ENCODE data around the gene TMEM259.

The TMEM259 gene

DNA sequence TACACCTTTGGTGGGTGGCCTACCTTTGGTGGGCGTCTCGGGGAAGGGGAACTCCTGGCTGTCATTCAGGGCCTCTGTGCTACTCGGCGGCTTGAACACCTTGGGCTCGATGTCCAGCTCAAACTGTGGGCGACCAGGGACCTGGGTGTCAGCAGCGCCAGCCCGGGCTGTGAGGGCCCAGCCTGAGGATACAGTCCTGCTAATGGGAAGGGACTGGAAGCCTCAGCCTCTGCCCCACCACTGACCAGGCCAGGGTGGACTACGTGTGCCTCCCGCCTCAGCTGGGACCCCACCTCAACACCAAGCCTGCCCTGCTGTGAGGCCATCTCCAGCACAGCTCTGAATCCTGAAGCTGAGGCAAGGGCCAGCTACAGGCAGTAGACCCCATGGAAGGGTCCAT, 7.7 kb downstream of the TMEM259 start:
- Histone ChIP-seq H3K9ac (ENCODE audit: low read length in 2 of 2) (no peak overlapping the region), H3K36me3 (ENCODE audit: control insufficient read depth in 2 of 2, insufficient read depth in 2 of 2, low read length in 2 of 2) (peaks cover 7 to 14% of the 10 kb centered on the region in 2 donors), H3K4me3 (ENCODE audit: low read length in 2 of 2) (no peak overlapping the region)

GRCh38 chr19:1012334-1012733, 8.6 kb downstream of the TMEM259 start:
- Histone ChIP-seq H3K9ac (ENCODE audit: low read length in 2 of 2) (no peak overlapping the region), H3K9me3 (ENCODE audit: control insufficient read depth in 2 of 2, low read length in 2 of 2) (no peaks in the 10 kb centered on the region), H3K36me3 (ENCODE audit: control insufficient read depth in 2 of 2, insufficient read depth in 2 of 2, low read length in 2 of 2) (peaks cover 7 to 14% of the 10 kb centered on the region in 2 donors), H3K27me3 (ENCODE audit: control insufficient read depth in 1 of 2, insufficient read depth in 2 of 2, low read length in 2 of 2) (no peaks in the 10 kb centered on the region), H3K4me1 (ENCODE audit: control insufficient read depth, insufficient read depth, low read length) (peaks cover 31% of the 10 kb centered on the region), H3K27ac (ENCODE audit: low read length) (no peak overlapping the region), H3K4me3 (ENCODE audit: low read length in 2 of 2) (no peak overlapping the region)

More for the DNA sequence above, 7.7 kb downstream of the TMEM259 start:
- H3K4me1 ChIP-seq (ENCODE audit: control insufficient read depth, insufficient read depth, low read length): peaks cover 40% of the 10 kb centered on the region
- no peaks in the 10 kb centered on the region for H3K27me3 ChIP-seq (ENCODE audit: control insufficient read depth in 1 of 2, insufficient read depth in 2 of 2, low read length in 2 of 2)
- H3K9me3 ChIP-seq (ENCODE audit: control insufficient read depth in 2 of 2, low read length in 2 of 2): no peaks in the 10 kb centered on the region
- no peak overlapping the region for H3K27ac ChIP-seq (ENCODE audit: low read length)

DNA sequence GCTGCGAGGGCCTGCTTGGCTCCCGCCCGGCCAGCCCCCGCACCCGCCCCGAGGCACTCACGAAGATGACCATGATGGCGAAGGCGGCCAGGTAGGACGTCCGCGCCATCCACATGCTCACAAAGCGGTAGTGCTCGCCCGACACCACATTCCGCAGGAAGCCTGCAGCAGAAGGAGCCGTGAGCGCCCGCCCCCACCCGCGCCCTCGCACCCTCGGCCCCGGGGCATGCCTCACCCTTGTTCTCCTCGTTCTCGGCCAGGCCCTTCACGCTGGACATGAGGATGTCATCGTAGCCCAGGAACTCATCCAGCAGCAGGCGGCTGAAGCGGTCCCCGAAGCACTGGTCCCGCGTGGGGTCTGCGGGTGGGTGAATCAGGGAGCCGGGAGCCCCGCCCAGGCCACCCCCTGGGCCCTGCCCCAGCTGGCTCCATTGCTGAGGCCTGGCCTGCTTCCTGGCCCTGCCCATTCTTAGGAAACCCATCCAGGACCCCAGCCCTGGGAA, 9.0 kb downstream of the TMEM259 start:
- H3K9ac ChIP-seq (ENCODE audit: low read length in 2 of 2): no peak overlapping the region
- H3K36me3 ChIP-seq (ENCODE audit: control insufficient read depth in 2 of 2, insufficient read depth in 2 of 2, low read length in 2 of 2): peaks cover 7 to 14% of the 10 kb centered on the region in 2 donors
- H3K4me1 ChIP-seq (ENCODE audit: control insufficient read depth, insufficient read depth, low read length): peaks cover 27% of the 10 kb centered on the region
- no peak overlapping the region for H3K4me3 ChIP-seq (ENCODE audit: low read length in 2 of 2)
- no peaks in the 10 kb centered on the region for H3K9me3 ChIP-seq (ENCODE audit: control insufficient read depth in 2 of 2, low read length in 2 of 2)
- no peaks in the 10 kb centered on the region for H3K27me3 ChIP-seq (ENCODE audit: control insufficient read depth in 1 of 2, insufficient read depth in 2 of 2, low read length in 2 of 2)
- no peak overlapping the region for H3K27ac ChIP-seq (ENCODE audit: low read length)

DNA sequence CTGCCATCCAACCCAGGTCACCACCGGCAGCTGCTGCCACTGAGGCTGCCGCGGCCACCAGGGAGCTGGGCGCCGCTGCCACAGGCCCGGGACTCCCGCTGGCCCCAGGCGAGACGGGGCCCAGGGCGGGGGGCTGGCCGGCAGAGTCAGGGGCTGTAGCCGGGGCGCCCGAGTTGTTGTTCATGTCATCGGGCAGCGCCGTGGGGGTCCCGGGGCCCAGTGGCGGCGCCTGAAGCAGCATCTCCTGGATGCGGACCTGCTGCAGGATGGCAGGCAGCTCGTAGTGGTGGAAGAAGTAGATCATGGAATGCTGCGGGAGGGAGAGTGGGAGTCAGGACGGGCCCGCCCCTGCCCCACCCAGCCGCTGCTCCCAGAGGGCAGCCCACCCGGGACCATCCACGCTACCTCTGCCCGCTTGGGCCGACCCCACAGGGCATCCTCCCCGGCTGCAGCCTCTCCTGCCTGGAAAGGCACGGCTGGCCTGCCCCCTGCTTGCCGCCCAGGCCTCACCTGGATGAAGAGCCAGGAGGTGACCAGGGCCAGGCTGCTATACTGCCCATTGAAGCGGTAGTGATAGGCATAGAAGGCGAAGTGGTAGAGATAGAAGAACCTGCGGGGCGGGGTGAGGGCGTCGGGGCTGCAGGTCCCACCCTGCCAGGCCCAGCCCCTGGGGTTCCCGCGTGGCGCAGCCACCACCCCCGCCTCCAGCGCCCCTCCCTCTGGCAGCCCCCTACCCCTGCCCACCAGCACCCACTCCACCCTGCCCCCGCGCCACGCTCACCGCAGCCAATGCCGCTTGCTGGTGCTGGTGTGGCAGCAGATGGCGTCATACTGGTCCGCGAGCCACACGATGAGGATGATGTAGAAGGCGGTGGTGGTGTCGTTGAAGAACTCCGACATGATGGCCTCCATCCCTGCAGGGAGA, 10.1 kb downstream of the TMEM259 start:
- no peaks in the 10 kb centered on the region for H3K9me3 ChIP-seq (ENCODE audit: control insufficient read depth in 2 of 2, low read length in 2 of 2)
- peaks cover 17% of the 10 kb centered on the region for H3K4me1 ChIP-seq (ENCODE audit: control insufficient read depth, insufficient read depth, low read length)
- H3K4me3 ChIP-seq (ENCODE audit: low read length in 2 of 2): no peak overlapping the region
- H3K9ac ChIP-seq (ENCODE audit: low read length in 2 of 2): no peak overlapping the region
- no peaks in the 10 kb centered on the region for H3K27me3 ChIP-seq (ENCODE audit: control insufficient read depth in 1 of 2, insufficient read depth in 2 of 2, low read length in 2 of 2)
- no peak overlapping the region for H3K27ac ChIP-seq (ENCODE audit: low read length)
- peaks cover 7 to 14% of the 10 kb centered on the region in 2 donors for H3K36me3 ChIP-seq (ENCODE audit: control insufficient read depth in 2 of 2, insufficient read depth in 2 of 2, low read length in 2 of 2)

- Histone ChIP-seq H3K4me3 (ENCODE audit: low read length in 2 of 2) (no peak overlapping the region), H3K36me3 (ENCODE audit: control insufficient read depth in 2 of 2, insufficient read depth in 2 of 2, low read length in 2 of 2) (peaks cover 7 to 14% of the 10 kb centered on the region in 2 donors), H3K4me1 (ENCODE audit: control insufficient read depth, insufficient read depth, low read length) (peaks cover 9% of the 10 kb centered on the region), H3K9me3 (ENCODE audit: control insufficient read depth in 2 of 2, low read length in 2 of 2) (no peaks in the 10 kb centered on the region), H3K27me3 (ENCODE audit: control insufficient read depth in 1 of 2, insufficient read depth in 2 of 2, low read length in 2 of 2) (no peaks in the 10 kb centered on the region), H3K9ac (ENCODE audit: low read length in 2 of 2) (no peak overlapping the region), H3K27ac (ENCODE audit: low read length) (no peak overlapping the region)
Observed at GRCh38 chr19:1009981-1010538, 10.9 kb downstream of the TMEM259 start.

DNA sequence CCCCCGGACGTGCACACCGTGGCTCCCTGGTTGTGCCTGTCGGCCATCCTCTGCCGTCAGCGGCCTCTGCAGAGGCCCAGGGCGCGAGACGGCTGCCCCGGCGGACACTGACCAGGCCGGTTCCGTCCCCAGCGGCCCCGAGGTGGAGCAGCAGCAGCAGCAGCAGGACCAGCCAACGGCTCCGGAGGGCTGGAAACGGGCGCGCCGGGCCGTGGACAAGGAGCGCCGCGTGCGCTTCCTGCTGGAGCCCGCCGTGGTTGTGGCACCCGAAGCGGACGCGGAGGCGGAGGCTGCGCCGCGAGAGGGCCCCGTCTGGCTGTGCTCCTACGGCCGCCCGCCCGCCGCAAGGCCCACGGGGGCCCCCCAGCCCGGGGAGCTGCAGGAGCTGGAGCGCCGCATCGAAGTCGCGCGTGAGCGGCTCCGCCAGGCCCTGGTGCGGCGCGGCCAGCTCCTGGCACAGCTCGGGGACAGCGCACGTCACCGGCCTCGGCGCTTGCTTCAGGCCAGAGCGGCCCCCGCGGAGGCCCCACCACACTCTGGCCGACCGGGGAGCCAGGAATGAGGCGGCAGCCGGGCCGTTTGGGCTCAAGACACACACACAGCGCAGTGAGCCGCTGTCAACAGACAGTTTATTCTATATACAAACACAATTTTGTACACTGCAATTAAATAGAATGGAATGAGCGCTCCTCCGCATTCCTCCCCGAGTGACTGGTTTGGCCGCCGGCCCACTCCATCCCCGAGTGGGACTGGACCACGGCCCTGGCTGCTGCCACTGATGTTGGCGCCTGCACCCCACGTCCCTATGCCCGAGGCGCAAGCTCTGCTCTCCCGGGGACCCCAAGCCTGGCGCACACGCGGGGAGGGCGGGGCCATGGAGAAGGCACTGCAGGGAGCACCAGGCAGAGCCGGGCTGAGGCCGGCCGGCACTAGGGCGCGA, 11.6 kb downstream of the TMEM259 start:
- no peaks in the 10 kb centered on the region for H3K27me3 ChIP-seq (ENCODE audit: control insufficient read depth in 1 of 2, insufficient read depth in 2 of 2, low read length in 2 of 2)
- H3K36me3 ChIP-seq (ENCODE audit: control insufficient read depth in 2 of 2, insufficient read depth in 2 of 2, low read length in 2 of 2): peaks cover 7 to 14% of the 10 kb centered on the region in 2 donors
- H3K27ac ChIP-seq (ENCODE audit: low read length): no peak overlapping the region
- no peak overlapping the region for H3K4me3 ChIP-seq (ENCODE audit: low read length in 2 of 2)
- H3K4me1 ChIP-seq (ENCODE audit: control insufficient read depth, insufficient read depth, low read length): peaks cover 9% of the 10 kb centered on the region
- no peak overlapping the region for H3K9ac ChIP-seq (ENCODE audit: low read length in 2 of 2)
- H3K9me3 ChIP-seq (ENCODE audit: control insufficient read depth in 2 of 2, low read length in 2 of 2): no peaks in the 10 kb centered on the region

- peaks cover 0 to 1% of the 10 kb centered on the region in 2 donors for H3K27me3 ChIP-seq (ENCODE audit: control insufficient read depth in 1 of 2, insufficient read depth in 2 of 2, low read length in 2 of 2)
- H3K9ac ChIP-seq (ENCODE audit: low read length in 2 of 2): no peak overlapping the region
- peaks cover 3 to 10% of the 10 kb centered on the region in 2 donors for H3K36me3 ChIP-seq (ENCODE audit: control insufficient read depth in 2 of 2, insufficient read depth in 2 of 2, low read length in 2 of 2)
- H3K4me1 ChIP-seq (ENCODE audit: control insufficient read depth, insufficient read depth, low read length): peaks cover 6% of the 10 kb centered on the region
- H3K27ac ChIP-seq (ENCODE audit: low read length): no peak overlapping the region
- H3K4me3 ChIP-seq (ENCODE audit: low read length in 2 of 2): no peak overlapping the region
- no peaks in the 10 kb centered on the region for H3K9me3 ChIP-seq (ENCODE audit: control insufficient read depth in 2 of 2, low read length in 2 of 2)
Observed at GRCh38 chr19:1008268-1009040, 12.5 kb downstream of the TMEM259 start.

GRCh38 chr19:1007399-1008251, 13.3 kb downstream of the TMEM259 start:
- Histone ChIP-seq H3K4me3 (ENCODE audit: low read length in 2 of 2) (no peak overlapping the region), H3K36me3 (ENCODE audit: control insufficient read depth in 2 of 2, insufficient read depth in 2 of 2, low read length in 2 of 2) (peaks cover 3 to 6% of the 10 kb centered on the region in 2 donors), H3K9ac (ENCODE audit: low read length in 2 of 2) (no peak overlapping the region), H3K27ac (ENCODE audit: low read length) (no peak overlapping the region), H3K4me1 (ENCODE audit: control insufficient read depth, insufficient read depth, low read length) (peaks cover 3% of the 10 kb centered on the region), H3K27me3 (ENCODE audit: control insufficient read depth in 1 of 2, insufficient read depth in 2 of 2, low read length in 2 of 2) (peaks cover 2 to 4% of the 10 kb centered on the region in 2 donors), H3K9me3 (ENCODE audit: control insufficient read depth in 2 of 2, low read length in 2 of 2) (no peaks in the 10 kb centered on the region)

DNA sequence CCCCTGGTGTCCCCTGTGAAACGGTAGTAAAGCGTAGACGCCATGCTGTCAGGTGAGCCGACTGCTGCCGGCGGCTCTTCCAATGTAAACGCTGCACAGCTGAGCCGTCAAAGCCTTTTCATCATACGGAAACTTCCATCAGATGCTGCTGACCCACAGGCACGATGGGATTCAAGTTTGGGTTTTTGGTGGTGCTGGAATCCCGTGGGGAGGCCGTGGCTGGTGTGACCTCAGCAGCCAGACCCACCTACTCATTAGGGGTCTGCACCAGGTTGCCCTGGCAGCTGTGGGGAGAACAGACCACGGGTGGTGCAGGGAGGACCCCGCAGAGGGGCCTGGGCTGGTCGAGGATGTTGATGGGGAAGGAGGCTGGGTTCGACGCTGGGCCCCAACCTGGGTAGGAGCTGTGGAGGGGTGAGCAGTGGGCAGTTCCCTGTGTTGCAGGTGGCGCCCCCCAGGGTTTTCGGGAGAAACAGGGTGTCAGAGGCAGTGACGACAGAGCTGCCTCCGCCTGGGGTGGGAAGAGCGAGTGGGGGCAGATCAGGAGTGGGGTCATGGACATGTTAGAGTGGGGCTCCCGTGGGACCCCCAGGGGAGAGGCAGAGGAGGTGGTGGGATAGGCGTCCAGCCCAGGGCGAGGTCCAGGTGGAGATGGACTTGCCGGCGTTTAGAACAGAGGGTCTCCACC, 14.1 kb downstream of the TMEM259 start:
- H3K27me3 ChIP-seq (ENCODE audit: control insufficient read depth in 1 of 2, insufficient read depth in 2 of 2, low read length in 2 of 2): peaks cover 5 to 8% of the 10 kb centered on the region in 2 donors
- peaks cover 0 to 3% of the 10 kb centered on the region in 2 donors for H3K36me3 ChIP-seq (ENCODE audit: control insufficient read depth in 2 of 2, insufficient read depth in 2 of 2, low read length in 2 of 2)
- peaks cover under 1% of the 10 kb centered on the region for H3K4me1 ChIP-seq (ENCODE audit: control insufficient read depth, insufficient read depth, low read length)
- no peak overlapping the region for H3K4me3 ChIP-seq (ENCODE audit: low read length in 2 of 2)
- H3K9me3 ChIP-seq (ENCODE audit: control insufficient read depth in 2 of 2, low read length in 2 of 2): no peaks in the 10 kb centered on the region
- no peak overlapping the region for H3K27ac ChIP-seq (ENCODE audit: low read length)
- no peak overlapping the region for H3K9ac ChIP-seq (ENCODE audit: low read length in 2 of 2)
